ENCODE results near the gene APOLD1.
"Not testable (repeated sequence)": the region's sequence is repeated elsewhere in the genome, so short reads cannot be mapped to it uniquely, and the experiment has no call there.

The APOLD1 gene

DNA sequence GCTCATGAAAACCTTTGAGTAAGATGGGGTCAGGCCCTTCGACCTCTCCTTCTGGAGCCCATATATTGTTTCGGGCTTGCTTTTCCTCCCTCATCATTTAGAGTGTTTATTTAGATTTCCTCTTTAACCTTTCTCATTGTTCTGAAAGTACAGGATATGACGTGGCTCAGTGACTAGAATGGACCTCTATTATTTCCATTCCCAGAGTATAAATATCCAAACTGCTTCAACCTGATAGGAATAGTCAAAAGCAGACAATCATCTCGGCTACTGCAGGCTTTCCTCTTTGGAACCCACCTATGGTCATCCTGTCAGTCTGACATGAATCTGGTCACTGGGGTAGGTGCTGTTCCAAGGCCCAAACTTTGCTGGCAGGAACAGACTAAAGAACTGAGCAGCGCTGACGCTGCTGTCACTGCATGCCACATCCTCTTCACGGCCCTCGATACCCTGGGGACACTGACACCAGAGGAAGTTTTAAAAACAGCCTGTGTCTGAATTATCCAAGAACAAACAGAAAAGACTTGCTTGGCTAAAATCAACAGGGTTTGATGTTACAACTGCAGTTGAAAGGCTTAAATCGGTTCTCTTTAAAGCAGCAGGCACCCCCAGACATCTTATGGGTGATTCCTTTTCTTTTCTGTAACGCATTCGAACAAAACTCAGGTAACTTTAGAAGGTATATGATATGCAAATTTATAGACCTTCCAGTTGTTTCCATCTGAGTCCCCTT lies 22.7 kb downstream of the APOLD1 start:
- DNase-seq (ENCODE audit: low read depth in 2 of 2), result no peak

DNA sequence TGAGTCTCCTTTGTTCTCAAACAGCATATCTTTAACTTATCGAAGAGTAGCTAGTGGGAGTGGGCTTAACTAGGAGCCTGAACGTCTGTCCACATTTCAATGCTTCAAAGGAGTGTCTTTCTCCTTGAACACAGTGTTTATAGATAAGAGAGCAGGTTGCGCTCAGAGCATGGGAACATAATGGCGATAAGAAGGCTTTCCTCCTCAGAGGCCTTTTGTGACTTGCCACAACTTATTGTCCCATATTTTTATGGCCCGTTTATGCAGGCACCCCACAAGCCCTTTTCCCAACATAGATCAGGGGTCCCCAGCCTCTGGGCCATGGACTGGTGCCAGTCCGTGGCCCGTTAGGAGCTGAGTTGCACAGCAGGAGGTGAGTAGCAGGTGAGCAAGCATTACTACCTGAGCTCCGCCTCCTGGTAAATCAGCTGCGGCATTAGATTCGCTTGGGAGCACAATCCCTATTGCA lies 25.1 kb downstream of the APOLD1 start:
- no peak for DNase-seq (ENCODE audit: low read depth in 2 of 2)

DNA sequence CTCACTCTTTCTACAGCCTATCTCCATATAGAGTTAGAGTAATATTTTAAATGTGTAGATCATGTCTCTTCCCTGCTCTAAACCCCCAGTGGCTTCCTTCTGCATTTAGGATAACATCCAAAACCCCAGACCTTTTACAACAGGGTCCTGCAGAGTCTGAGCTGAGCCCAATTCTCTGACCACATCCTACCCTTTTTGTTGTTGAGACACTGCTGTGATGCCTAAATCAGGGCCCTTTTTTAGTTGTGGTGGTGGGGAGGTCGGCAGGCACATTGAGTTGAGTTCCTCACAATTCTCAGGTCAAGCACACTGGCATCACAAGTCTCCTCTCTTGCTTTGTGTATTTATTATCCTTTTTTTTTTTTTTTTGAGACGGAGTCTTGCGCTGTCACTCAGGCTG lies 25.9 kb downstream of the APOLD1 start:
- no peak for DNase-seq (ENCODE audit: low read depth in 2 of 2)

DNA sequence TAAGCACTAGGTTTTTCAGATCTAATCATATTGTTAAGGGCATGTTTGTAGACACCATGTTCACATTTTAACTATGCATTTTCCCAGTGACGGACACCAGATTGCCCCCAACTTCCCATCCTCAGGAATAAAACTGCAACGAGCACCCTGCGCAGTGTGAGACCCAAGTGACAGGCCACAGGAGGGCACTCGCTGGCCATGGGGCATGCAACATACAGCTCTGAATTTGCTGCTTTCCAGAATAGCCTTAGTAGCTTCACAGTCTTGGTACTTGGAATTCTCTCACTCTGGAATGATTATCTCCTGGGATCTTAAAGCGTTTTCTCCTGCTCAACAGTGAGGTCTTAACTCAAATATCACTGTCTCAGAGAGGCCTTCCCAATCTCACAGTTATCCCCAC lies 26.7 kb downstream of the APOLD1 start:
- no peak for DNase-seq (ENCODE audit: low read depth in 2 of 2)

GRCh38 chr12:12812618-12813119 lies 27.2 kb downstream of the APOLD1 start:
- DNase-seq (ENCODE audit: low read depth in 2 of 2), result no peak

DNA sequence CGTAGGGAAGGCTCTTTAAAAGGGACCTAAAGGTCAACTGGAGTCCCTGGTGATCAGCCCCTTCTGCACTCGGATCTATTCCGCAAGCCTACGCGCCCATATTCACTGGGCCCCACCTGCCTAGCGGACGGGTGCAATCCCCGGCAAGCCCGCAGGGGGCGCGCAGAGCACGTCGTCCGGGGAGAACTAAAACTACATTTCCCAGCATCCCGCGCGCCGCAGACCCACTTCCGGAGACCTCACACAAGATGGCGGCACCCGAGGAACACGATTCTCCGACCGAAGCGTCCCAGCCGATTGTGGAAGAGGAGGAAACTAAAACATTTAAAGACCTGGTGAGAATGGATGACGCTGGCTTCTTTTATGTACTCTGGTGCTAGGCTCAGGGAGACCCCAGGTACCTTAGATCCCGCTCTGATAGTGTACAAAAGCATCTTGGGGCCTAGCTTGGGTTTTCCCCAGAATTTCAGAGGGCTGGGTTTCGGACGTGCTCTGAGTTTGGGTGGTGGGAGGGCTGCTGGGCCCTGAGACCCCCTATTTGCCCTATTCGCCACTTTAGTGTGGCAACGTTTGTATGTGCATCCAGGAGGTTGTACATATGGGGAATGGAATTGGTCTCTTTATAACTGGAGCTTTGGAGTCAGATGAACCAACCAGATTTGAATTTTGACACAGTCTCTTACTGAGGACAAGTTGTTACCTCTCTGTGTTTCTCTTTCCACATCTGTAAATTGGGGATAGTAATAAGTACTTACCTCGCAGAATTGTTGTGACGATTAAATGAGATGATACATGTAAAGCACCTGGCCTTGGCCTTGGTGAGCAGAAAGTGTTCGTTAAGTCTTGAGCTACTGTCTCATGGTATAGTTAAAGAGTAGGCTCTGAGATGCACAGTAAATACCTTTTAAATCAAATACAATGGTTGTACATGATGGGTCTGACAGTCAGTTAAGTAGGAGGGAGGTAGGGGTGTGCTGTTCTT lies 28.0 kb downstream of the APOLD1 start, which contains the start of gene DDX47:
TSS of gene DDX47 (plus strand) at position 227 of the 982 bp plus-strand sequence. CDS start at position 249, 22 bp downstream.
- peak; percentile 92 to 96 for DNase-seq (ENCODE audit: low read depth in 2 of 2)

- no peak for DNase-seq (ENCODE audit: low read depth in 2 of 2)
Measured at GRCh38 chr12:12817616-12818015, 32.2 kb downstream of the APOLD1 start.

DNA sequence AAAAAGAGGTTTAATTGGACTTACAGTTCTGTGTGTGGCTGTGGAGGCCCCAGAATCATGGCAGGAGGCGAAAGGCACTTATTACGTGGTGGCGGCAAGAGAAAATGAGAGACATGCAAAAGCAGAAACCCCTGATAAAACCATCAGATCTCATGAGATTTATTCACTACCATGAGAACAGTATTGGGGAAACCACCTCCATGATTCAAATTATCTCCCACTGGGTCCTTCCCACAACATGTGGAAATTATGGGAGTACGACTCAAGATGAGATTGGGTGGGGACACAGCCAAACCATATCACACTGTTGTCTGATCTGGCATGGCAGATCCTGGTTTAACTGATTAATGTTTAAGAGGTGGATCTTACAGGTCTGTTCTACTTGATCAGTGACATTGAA lies 33.2 kb downstream of the APOLD1 start:
- no peak for DNase-seq (ENCODE audit: low read depth in 2 of 2)

GRCh38 chr12:12819221-12819620 lies 33.8 kb downstream of the APOLD1 start:
- DNase-seq (ENCODE audit: low read depth in 2 of 2), result no peak

- DNase-seq (ENCODE audit: low read depth in 2 of 2), result no peak
Measured at GRCh38 chr12:12819752-12820311, 34.4 kb downstream of the APOLD1 start.

DNA sequence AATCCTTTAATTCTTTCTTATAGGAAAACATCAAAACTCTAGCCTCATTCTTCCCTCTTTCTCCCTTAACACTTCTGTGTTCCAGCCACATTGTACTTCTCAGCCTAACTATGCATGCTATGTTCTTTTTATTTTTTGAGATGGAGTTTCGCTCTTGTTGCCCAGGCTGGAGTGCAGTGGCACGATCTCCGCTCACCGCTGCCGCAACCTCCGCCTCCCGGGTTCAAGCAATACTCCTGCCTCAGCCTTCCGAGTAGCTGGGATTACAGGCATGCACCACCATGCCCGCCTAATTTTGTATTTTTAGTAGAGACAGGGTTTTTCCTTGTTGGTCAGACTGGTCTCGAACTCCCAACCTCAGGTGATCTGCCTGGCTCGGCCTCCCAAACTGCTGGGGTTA lies 34.9 kb downstream of the APOLD1 start:
- not testable (repeated sequence) for DNase-seq (ENCODE audit: low read depth in 2 of 2)

DNA sequence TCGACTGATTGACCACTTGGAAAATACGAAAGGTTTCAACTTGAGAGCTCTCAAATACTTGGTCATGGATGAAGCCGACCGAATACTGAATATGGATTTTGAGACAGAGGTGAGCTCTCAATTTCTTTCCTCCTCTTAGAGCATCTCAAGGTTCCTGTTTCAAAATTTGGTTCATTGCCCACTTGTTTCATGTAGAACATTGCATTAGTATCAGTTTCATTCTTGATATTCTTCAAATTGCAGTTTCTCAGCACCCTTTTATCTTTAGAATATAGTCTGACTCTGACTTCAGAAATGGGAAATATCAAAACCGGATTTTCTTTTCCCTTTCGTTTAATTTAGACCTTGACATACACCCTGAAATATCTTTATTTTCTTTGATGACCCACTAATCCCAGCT lies 36.5 kb downstream of the APOLD1 start:
- DNase-seq (ENCODE audit: low read depth in 2 of 2), result no peak

- DNase-seq (ENCODE audit: low read depth in 2 of 2), result no peak
Measured at GRCh38 chr12:12822886-12823285, 37.4 kb downstream of the APOLD1 start.

DNA sequence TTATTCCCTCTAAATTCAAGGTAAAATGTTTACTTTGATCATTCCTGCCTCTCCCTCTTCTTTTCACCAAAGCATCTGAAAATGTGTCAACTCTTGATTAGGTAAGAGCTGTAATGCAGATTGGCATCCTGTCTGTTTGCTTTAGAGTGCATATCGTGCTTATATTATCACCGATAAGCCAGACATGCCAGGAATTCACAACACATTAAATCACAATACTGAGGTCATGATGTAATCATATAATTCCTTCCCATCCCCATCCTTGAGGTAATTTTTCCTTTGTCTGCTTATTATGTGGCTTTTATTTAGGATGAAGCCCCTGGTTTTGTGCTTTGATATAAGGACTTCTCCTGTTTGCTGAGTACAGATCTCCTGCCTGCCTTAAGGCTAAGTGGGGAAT lies 37.8 kb downstream of the APOLD1 start:
- no peak for DNase-seq (ENCODE audit: low read depth in 2 of 2)

DNA sequence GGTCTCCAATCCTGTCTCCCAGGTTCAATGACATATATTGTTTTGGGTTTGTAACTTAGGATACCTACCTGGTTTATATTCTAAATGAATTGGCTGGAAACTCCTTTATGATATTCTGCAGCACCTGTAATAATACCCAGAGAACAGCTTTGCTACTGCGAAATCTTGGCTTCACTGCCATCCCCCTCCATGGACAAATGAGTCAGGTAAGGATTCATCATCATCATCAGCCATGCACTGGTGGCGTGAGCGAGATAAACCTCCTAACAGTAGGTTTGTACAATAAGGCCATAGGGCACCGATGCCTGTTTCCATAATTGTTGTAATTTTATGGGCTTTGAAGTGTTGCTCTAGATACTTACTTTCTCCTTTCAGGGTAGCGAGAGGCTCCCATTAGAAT lies 38.4 kb downstream of the APOLD1 start:
- no peak for DNase-seq (ENCODE audit: low read depth in 2 of 2)

DNA sequence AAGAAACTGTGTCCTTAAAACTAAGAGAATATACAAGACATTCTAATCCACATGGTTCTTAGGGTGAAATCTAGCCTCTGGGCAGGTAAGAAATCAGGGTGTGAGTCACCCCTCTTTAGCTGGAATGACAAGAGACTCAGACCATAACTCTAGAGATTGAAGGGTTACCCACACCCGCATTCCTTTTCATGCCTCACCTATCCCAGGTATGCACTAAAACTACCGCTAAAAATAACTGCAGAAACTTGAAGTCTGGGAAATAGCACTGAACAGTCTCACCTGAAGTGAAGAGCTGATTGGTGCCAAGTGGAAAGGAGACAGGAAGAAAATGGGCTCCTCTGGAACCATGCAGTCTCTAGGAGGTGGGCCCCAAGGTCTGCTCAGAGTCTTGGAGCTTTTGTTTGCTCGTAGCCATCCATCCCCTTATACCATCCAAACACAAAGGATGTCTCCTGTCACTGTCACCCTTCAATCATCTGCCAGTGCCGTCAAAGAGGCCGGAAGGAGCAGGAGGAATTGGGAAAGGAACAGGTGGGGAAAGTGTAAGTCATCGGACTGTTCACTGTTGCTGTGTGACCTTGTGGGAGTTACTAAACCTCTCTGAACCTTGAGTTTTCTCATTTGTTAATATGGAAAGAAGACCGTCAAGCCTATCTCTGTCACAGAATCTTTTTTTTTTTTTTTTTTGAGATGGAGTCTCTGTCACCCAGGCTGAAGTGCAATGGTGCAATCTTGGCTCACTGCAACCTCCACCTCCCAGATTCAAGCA lies 50.1 kb downstream of the APOLD1 start:
- no peak for DNase-seq (ENCODE audit: low read depth in 2 of 2)

GRCh38 chr12:12836571-12836970 lies 51.1 kb downstream of the APOLD1 start:
- DNase-seq (ENCODE audit: low read depth in 2 of 2), result no peak

- peak; percentile 46 to 47 for DNase-seq (ENCODE audit: low read depth in 2 of 2)
Measured at GRCh38 chr12:12837025-12837812, 51.8 kb downstream of the APOLD1 start.

DNA sequence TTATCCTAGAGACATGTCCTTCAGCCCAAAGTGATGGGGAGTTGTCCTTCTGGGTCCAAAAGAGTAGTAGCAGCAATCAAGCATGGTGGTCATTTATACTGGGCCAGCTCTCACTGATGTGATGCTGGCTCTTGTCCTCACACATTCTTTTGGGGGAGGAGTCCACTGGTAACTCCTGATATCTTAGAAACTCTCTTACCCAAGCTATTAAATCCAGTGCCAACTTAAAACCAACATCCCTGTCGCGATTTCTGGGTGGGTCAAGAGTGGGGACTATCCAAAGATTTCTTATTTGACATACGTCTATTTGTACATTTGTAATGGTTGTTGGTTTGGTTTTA lies 52.3 kb downstream of the APOLD1 start:
- no peak for DNase-seq (ENCODE audit: low read depth in 2 of 2)

DNA sequence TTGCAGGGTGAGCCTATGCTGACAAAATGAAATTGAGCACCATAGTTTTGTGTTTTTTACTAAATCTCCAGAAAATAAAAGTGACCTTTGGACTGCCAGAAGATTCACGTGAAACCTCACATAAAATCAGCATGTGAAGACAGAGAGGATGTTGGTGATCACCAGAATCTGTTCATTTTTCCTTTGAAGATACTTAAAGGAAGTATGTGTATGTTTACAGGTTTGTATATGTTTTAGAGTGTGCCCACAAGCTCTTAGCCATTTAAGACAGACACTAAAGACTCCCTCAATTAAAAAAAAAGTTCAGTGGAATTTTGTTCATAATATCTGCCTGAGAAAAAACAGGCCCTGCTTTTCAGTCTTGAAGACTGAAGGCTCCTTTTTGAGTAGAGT lies 53.5 kb downstream of the APOLD1 start:
- DNase-seq (ENCODE audit: low read depth in 2 of 2), result no peak

- not testable (repeated sequence) for DNase-seq (ENCODE audit: low read depth in 2 of 2)
Measured at GRCh38 chr12:12839439-12839838, 54.0 kb downstream of the APOLD1 start.

Data from stimulated activated CD4-positive, alpha-beta T cell treated with anti-CD3 and anti-CD28 coated beads, Interleukin-15, amount 100 ng/mL, for 48 hours (primary cell).